Measurements from ENCODE around the gene MOCS1.

Gene MOCS1

GRCh38 chr6:39964530-39964929 is 30.3 kb upstream of the MOCS1 start:
- H3K9me3 ChIP-seq (ENCODE audit: control insufficient read depth, low read depth, low read length), result no peaks in the 10 kb centered on the region
- H3K9ac ChIP-seq (ENCODE audit: low read length), result no peak overlapping the region
- no peak overlapping the region for H3K4me3 ChIP-seq (ENCODE audit: low read length)
- no peaks in the 10 kb centered on the region for H3K36me3 ChIP-seq (ENCODE audit: control insufficient read depth, low read depth, low read length)
- no peaks in the 10 kb centered on the region for H3K27me3 ChIP-seq (ENCODE audit: control insufficient read depth, insufficient read depth, low read length)
- H3K27ac ChIP-seq (ENCODE audit: low read length), result no peak overlapping the region
- H3K4me1 ChIP-seq (ENCODE audit: control insufficient read depth, low read depth, low read length), result no peaks in the 10 kb centered on the region

GRCh38 chr6:39964094-39964493 is 29.8 kb upstream of the MOCS1 start:
- H3K36me3 ChIP-seq (ENCODE audit: control insufficient read depth, low read depth, low read length), result no peaks in the 10 kb centered on the region
- H3K27me3 ChIP-seq (ENCODE audit: control insufficient read depth, insufficient read depth, low read length), result no peaks in the 10 kb centered on the region
- no peak overlapping the region for H3K9ac ChIP-seq (ENCODE audit: low read length)
- H3K9me3 ChIP-seq (ENCODE audit: control insufficient read depth, low read depth, low read length), result no peaks in the 10 kb centered on the region
- H3K27ac ChIP-seq (ENCODE audit: low read length), result no peak overlapping the region
- H3K4me1 ChIP-seq (ENCODE audit: control insufficient read depth, low read depth, low read length), result no peaks in the 10 kb centered on the region
- H3K4me3 ChIP-seq (ENCODE audit: low read length), result no peak overlapping the region

GRCh38 chr6:39962831-39963230 is 28.6 kb upstream of the MOCS1 start:
- no peak overlapping the region for H3K4me3 ChIP-seq (ENCODE audit: low read length)
- no peak overlapping the region for H3K9ac ChIP-seq (ENCODE audit: low read length)
- H3K4me1 ChIP-seq (ENCODE audit: control insufficient read depth, low read depth, low read length), result no peaks in the 10 kb centered on the region
- H3K36me3 ChIP-seq (ENCODE audit: control insufficient read depth, low read depth, low read length), result no peaks in the 10 kb centered on the region
- no peaks in the 10 kb centered on the region for H3K9me3 ChIP-seq (ENCODE audit: control insufficient read depth, low read depth, low read length)
- no peak overlapping the region for H3K27ac ChIP-seq (ENCODE audit: low read length)
- H3K27me3 ChIP-seq (ENCODE audit: control insufficient read depth, insufficient read depth, low read length), result no peaks in the 10 kb centered on the region

- H3K9me3 ChIP-seq (ENCODE audit: control insufficient read depth, low read depth, low read length), result no peaks in the 10 kb centered on the region
- H3K4me3 ChIP-seq (ENCODE audit: low read length), result no peak overlapping the region
- no peaks in the 10 kb centered on the region for H3K4me1 ChIP-seq (ENCODE audit: control insufficient read depth, low read depth, low read length)
- no peaks in the 10 kb centered on the region for H3K27me3 ChIP-seq (ENCODE audit: control insufficient read depth, insufficient read depth, low read length)
- H3K36me3 ChIP-seq (ENCODE audit: control insufficient read depth, low read depth, low read length), result no peaks in the 10 kb centered on the region
- H3K9ac ChIP-seq (ENCODE audit: low read length), result no peak overlapping the region
- no peak overlapping the region for H3K27ac ChIP-seq (ENCODE audit: low read length)
Measured at GRCh38 chr6:39961178-39961577, 26.9 kb upstream of the MOCS1 start.

GRCh38 chr6:39958947-39959346 is 24.7 kb upstream of the MOCS1 start:
- no peak overlapping the region for H3K9ac ChIP-seq (ENCODE audit: low read length)
- H3K9me3 ChIP-seq (ENCODE audit: control insufficient read depth, low read depth, low read length), result no peaks in the 10 kb centered on the region
- H3K4me3 ChIP-seq (ENCODE audit: low read length), result no peak overlapping the region
- H3K36me3 ChIP-seq (ENCODE audit: control insufficient read depth, low read depth, low read length), result no peaks in the 10 kb centered on the region
- no peaks in the 10 kb centered on the region for H3K27me3 ChIP-seq (ENCODE audit: control insufficient read depth, insufficient read depth, low read length)
- no peak overlapping the region for H3K27ac ChIP-seq (ENCODE audit: low read length)
- no peaks in the 10 kb centered on the region for H3K4me1 ChIP-seq (ENCODE audit: control insufficient read depth, low read depth, low read length)

GRCh38 chr6:39956936-39957335 is 22.7 kb upstream of the MOCS1 start:
- no peak overlapping the region for H3K9ac ChIP-seq (ENCODE audit: low read length)
- H3K36me3 ChIP-seq (ENCODE audit: control insufficient read depth, low read depth, low read length), result no peaks in the 10 kb centered on the region
- no peak overlapping the region for H3K27ac ChIP-seq (ENCODE audit: low read length)
- no peaks in the 10 kb centered on the region for H3K27me3 ChIP-seq (ENCODE audit: control insufficient read depth, insufficient read depth, low read length)
- H3K9me3 ChIP-seq (ENCODE audit: control insufficient read depth, low read depth, low read length), result no peaks in the 10 kb centered on the region
- no peak overlapping the region for H3K4me3 ChIP-seq (ENCODE audit: low read length)
- H3K4me1 ChIP-seq (ENCODE audit: control insufficient read depth, low read depth, low read length), result no peaks in the 10 kb centered on the region

- peaks cover 7% of the 10 kb centered on the region for H3K4me1 ChIP-seq (ENCODE audit: control insufficient read depth, low read depth, low read length)
- H3K9me3 ChIP-seq (ENCODE audit: control insufficient read depth, low read depth, low read length), result no peaks in the 10 kb centered on the region
- H3K9ac ChIP-seq (ENCODE audit: low read length), result no peak overlapping the region
- no peak overlapping the region for H3K27ac ChIP-seq (ENCODE audit: low read length)
- H3K4me3 ChIP-seq (ENCODE audit: low read length), result no peak overlapping the region
- no peaks in the 10 kb centered on the region for H3K36me3 ChIP-seq (ENCODE audit: control insufficient read depth, low read depth, low read length)
- H3K27me3 ChIP-seq (ENCODE audit: control insufficient read depth, insufficient read depth, low read length), result no peaks in the 10 kb centered on the region
Measured at GRCh38 chr6:39953076-39953618, 18.9 kb upstream of the MOCS1 start.

- H3K27me3 ChIP-seq (ENCODE audit: control insufficient read depth, insufficient read depth, low read length), result no peaks in the 10 kb centered on the region
- H3K4me1 ChIP-seq (ENCODE audit: control insufficient read depth, low read depth, low read length), result peaks cover 15% of the 10 kb centered on the region
- no peaks in the 10 kb centered on the region for H3K9me3 ChIP-seq (ENCODE audit: control insufficient read depth, low read depth, low read length)
- no peak overlapping the region for H3K9ac ChIP-seq (ENCODE audit: low read length)
- no peak overlapping the region for H3K4me3 ChIP-seq (ENCODE audit: low read length)
- no peaks in the 10 kb centered on the region for H3K36me3 ChIP-seq (ENCODE audit: control insufficient read depth, low read depth, low read length)
- H3K27ac ChIP-seq (ENCODE audit: low read length), result no peak overlapping the region
Measured at GRCh38 chr6:39952167-39952566, 17.9 kb upstream of the MOCS1 start.

GRCh38 chr6:39951716-39952115 is 17.5 kb upstream of the MOCS1 start:
- H3K36me3 ChIP-seq (ENCODE audit: control insufficient read depth, low read depth, low read length), result no peaks in the 10 kb centered on the region
- peaks cover 17% of the 10 kb centered on the region for H3K4me1 ChIP-seq (ENCODE audit: control insufficient read depth, low read depth, low read length)
- H3K27me3 ChIP-seq (ENCODE audit: control insufficient read depth, insufficient read depth, low read length), result no peaks in the 10 kb centered on the region
- no peak overlapping the region for H3K4me3 ChIP-seq (ENCODE audit: low read length)
- no peaks in the 10 kb centered on the region for H3K9me3 ChIP-seq (ENCODE audit: control insufficient read depth, low read depth, low read length)
- no peak overlapping the region for H3K9ac ChIP-seq (ENCODE audit: low read length)
- H3K27ac ChIP-seq (ENCODE audit: low read length), result no peak overlapping the region

- Histone ChIP-seq H3K4me3 (ENCODE audit: low read length) (no peak overlapping the region), H3K27me3 (ENCODE audit: control insufficient read depth, insufficient read depth, low read length) (no peaks in the 10 kb centered on the region), H3K4me1 (ENCODE audit: control insufficient read depth, low read depth, low read length) (peaks cover 17% of the 10 kb centered on the region), H3K9ac (ENCODE audit: low read length) (no peak overlapping the region), H3K9me3 (ENCODE audit: control insufficient read depth, low read depth, low read length) (no peaks in the 10 kb centered on the region), H3K27ac (ENCODE audit: low read length) (no peak overlapping the region), H3K36me3 (ENCODE audit: control insufficient read depth, low read depth, low read length) (no peaks in the 10 kb centered on the region)
Measured at GRCh38 chr6:39951191-39951590, 16.9 kb upstream of the MOCS1 start.

GRCh38 chr6:39950125-39950720 is 16.0 kb upstream of the MOCS1 start:
- H3K27ac ChIP-seq (ENCODE audit: low read length), result no peak overlapping the region
- peaks cover 17% of the 10 kb centered on the region for H3K4me1 ChIP-seq (ENCODE audit: control insufficient read depth, low read depth, low read length)
- H3K36me3 ChIP-seq (ENCODE audit: control insufficient read depth, low read depth, low read length), result no peaks in the 10 kb centered on the region
- H3K9me3 ChIP-seq (ENCODE audit: control insufficient read depth, low read depth, low read length), result no peaks in the 10 kb centered on the region
- H3K27me3 ChIP-seq (ENCODE audit: control insufficient read depth, insufficient read depth, low read length), result no peaks in the 10 kb centered on the region
- no peak overlapping the region for H3K9ac ChIP-seq (ENCODE audit: low read length)
- H3K4me3 ChIP-seq (ENCODE audit: low read length), result no peak overlapping the region

- H3K36me3 ChIP-seq (ENCODE audit: control insufficient read depth, low read depth, low read length), result no peaks in the 10 kb centered on the region
- no peaks in the 10 kb centered on the region for H3K9me3 ChIP-seq (ENCODE audit: control insufficient read depth, low read depth, low read length)
- H3K27ac ChIP-seq (ENCODE audit: low read length), result no peak overlapping the region
- peaks cover 17% of the 10 kb centered on the region for H3K4me1 ChIP-seq (ENCODE audit: control insufficient read depth, low read depth, low read length)
- H3K27me3 ChIP-seq (ENCODE audit: control insufficient read depth, insufficient read depth, low read length), result no peaks in the 10 kb centered on the region
- no peak overlapping the region for H3K4me3 ChIP-seq (ENCODE audit: low read length)
- no peak overlapping the region for H3K9ac ChIP-seq (ENCODE audit: low read length)
Measured at GRCh38 chr6:39948199-39948791, 14.0 kb upstream of the MOCS1 start.

Data from iPS-18a (cell line).